Activated naive CD4-positive, alpha-beta T cell treated with anti-CD3 and anti-CD28 coated beads, Interleukin-2, amount 50 U/mL, for 72 hours (primary cell): ENCODE data around the gene DHDH. TPM values are rescaled to one million over a fixed set of nuclear protein-coding genes. Genes with fewer than 3 reads are reported as not detected.
A peak's percentile ranks its signal among the peaks of the same experiment; 100 is the strongest.

ENCODE experiments used
- ATAC-seq, 2 donors: fragments of 150-1000 bp; cut with Tn5 transposase; 2 replicates each; pipeline ENCODE4 v1.10.0; 2021; ENCODE audit warnings: mild to moderate bottlenecking in 2 of 2, moderate library complexity in 2 of 2
- DNase-seq, 2 donors: peaks; one replicate each; pipeline ENCODE4 v3.0.0; 2021 to 2022; ENCODE audit warnings: low spot score in 2 of 2
- H3K27ac Mint-ChIP-seq, 2 donors: one replicate each; pipeline ENCODE4 v1.8.0; 2022; ENCODE audit warnings: mild to moderate bottlenecking in 2 of 2, mixed read lengths in 2 of 2
- H3K36me3 Mint-ChIP-seq, 2 donors: one replicate each; pipeline ENCODE4 v1.8.0; 2022; ENCODE audit warnings: mixed read lengths in 2 of 2
- H3K9me3 Mint-ChIP-seq, 2 donors: one replicate each; pipeline ENCODE4 v1.8.0; 2022; ENCODE audit warnings: mixed read lengths in 2 of 2
- total RNA-seq, 2 donors: library from RNA; stranded (reverse); gene quantifications; one replicate each; pipeline ENCODE4 v1.2.3, GENCODE V29; 2022

Gene DHDH
- total RNA-seq, 2 donors from 2014 or later = 2.2 to 7.4 TPM

- Mint-ChIP-seq H3K9me3 (no peaks in the 10 kb centered on the region), H3K36me3 (peaks cover 19 to 22% of the 10 kb centered on the region in 2 donors), H3K27ac (peak overlapping the region; percentile 96 to 100)
- DNase-seq (no peak), ATAC-seq (no peak)
Measured at GRCh38 chr19:48967346-48968178, 34.1 kb downstream of the DHDH start.

- ATAC-seq (no peak), DNase-seq (no peak)
- no peaks in the 10 kb centered on the region for H3K9me3 Mint-ChIP-seq
- peaks cover 19 to 22% of the 10 kb centered on the region in 2 donors for H3K36me3 Mint-ChIP-seq
- peak overlapping the region; percentile 51 to 96 for H3K27ac Mint-ChIP-seq
Measured at GRCh38 chr19:48968179-48968661, 34.7 kb downstream of the DHDH start.

GRCh38 chr19:48968813-48969218, 35.3 kb downstream of the DHDH start:
- Mint-ChIP-seq H3K27ac (peak overlapping the region in 1 of 2 donors; percentile 96), H3K9me3 (no peaks in the 10 kb centered on the region), H3K36me3 (peaks cover 19 to 22% of the 10 kb centered on the region in 2 donors)
- ATAC-seq (no peak), DNase-seq (no peak)

- Mint-ChIP-seq H3K36me3 (peaks cover 19 to 22% of the 10 kb centered on the region in 2 donors), H3K9me3 (no peaks in the 10 kb centered on the region), H3K27ac (peak overlapping the region; percentile 44 to 96)
- ATAC-seq (peak in 1 of 2 donors; percentile 7), DNase-seq (no peak)
Measured at GRCh38 chr19:48969276-48970138, 36.0 kb downstream of the DHDH start.

GRCh38 chr19:48970139-48970766, 36.8 kb downstream of the DHDH start:
- Mint-ChIP-seq H3K36me3 (peaks cover 17 to 21% of the 10 kb centered on the region in 2 donors), H3K27ac (peak overlapping the region in 1 of 2 donors; percentile 44), H3K9me3 (no peaks in the 10 kb centered on the region)
- DNase-seq = no peak
- ATAC-seq = no peak

GRCh38 chr19:48970923-48971395, 37.5 kb downstream of the DHDH start:
- Mint-ChIP-seq H3K36me3 (peaks cover 10 to 14% of the 10 kb centered on the region in 2 donors), H3K9me3 (no peaks in the 10 kb centered on the region), H3K27ac (no peak overlapping the region)
- ATAC-seq (peak; percentile 47 to 60), DNase-seq (peak; percentile 75 to 85)

- H3K36me3 Mint-ChIP-seq = peaks cover 6 to 20% of the 10 kb centered on the region in 2 donors
- ATAC-seq (peak in 1 of 2 donors; percentile 68), DNase-seq (no peak)
- no peak overlapping the region for H3K27ac Mint-ChIP-seq
- H3K9me3 Mint-ChIP-seq = no peaks in the 10 kb centered on the region
Measured at GRCh38 chr19:48975947-48976847, 42.7 kb downstream of the DHDH start.

- ATAC-seq (no peak), DNase-seq (no peak)
- Mint-ChIP-seq H3K27ac (no peak overlapping the region), H3K36me3 (peaks cover 6 to 24% of the 10 kb centered on the region in 2 donors), H3K9me3 (no peaks in the 10 kb centered on the region)
Measured at GRCh38 chr19:48977061-48977460, 43.6 kb downstream of the DHDH start.

- no peak for DNase-seq
- no peak for ATAC-seq
- H3K27ac Mint-ChIP-seq = no peak overlapping the region
Measured at GRCh38 chr19:48982280-48982679, 48.8 kb downstream of the DHDH start.

GRCh38 chr19:48985711-48986110, 52.2 kb downstream of the DHDH start:
- DNase-seq (no peak), ATAC-seq (no peak)
- Mint-ChIP-seq H3K36me3 (peaks cover 0 to 23% of the 10 kb centered on the region in 2 donors), H3K9me3 (no peaks in the 10 kb centered on the region), H3K27ac (no peak overlapping the region)

More at GRCh38 chr19:48982280-48982679, 48.8 kb downstream of the DHDH start:
- Mint-ChIP-seq H3K9me3 (no peaks in the 10 kb centered on the region), H3K36me3 (peaks cover 6 to 21% of the 10 kb centered on the region in 2 donors)

GRCh38 chr19:48986211-48986610, 52.7 kb downstream of the DHDH start:
- H3K9me3 Mint-ChIP-seq = no peaks in the 10 kb centered on the region
- H3K36me3 Mint-ChIP-seq = peaks cover 0 to 23% of the 10 kb centered on the region in 2 donors
- ATAC-seq = no peak

GRCh38 chr19:48987323-48987722, 53.8 kb downstream of the DHDH start:
- Mint-ChIP-seq H3K9me3 (no peaks in the 10 kb centered on the region), H3K27ac (peak overlapping the region in 1 of 2 donors; percentile 16), H3K36me3 (peaks cover 0 to 21% of the 10 kb centered on the region in 2 donors)
- DNase-seq = no peak
- ATAC-seq = peak; percentile 19 to 30

More at GRCh38 chr19:48986211-48986610, 52.7 kb downstream of the DHDH start:
- H3K27ac Mint-ChIP-seq = no peak overlapping the region
- DNase-seq = no peak

GRCh38 chr19:48988286-48988685, 54.8 kb downstream of the DHDH start:
- Mint-ChIP-seq H3K9me3 (no peaks in the 10 kb centered on the region), H3K27ac (peak overlapping the region; percentile 1 to 16), H3K36me3 (peaks cover 0 to 28% of the 10 kb centered on the region in 2 donors)
- no peak for DNase-seq
- ATAC-seq = no peak

- Mint-ChIP-seq H3K9me3 (no peaks in the 10 kb centered on the region), H3K36me3 (peaks cover 5 to 32% of the 10 kb centered on the region in 2 donors), H3K27ac (no peak overlapping the region)
- no peak for DNase-seq
- ATAC-seq = no peak
Measured at GRCh38 chr19:48988860-48989259, 55.4 kb downstream of the DHDH start.

- H3K9me3 Mint-ChIP-seq = no peaks in the 10 kb centered on the region
- peak overlapping the region; percentile 20 to 90 for H3K27ac Mint-ChIP-seq
- DNase-seq (no peak), ATAC-seq (no peak)
- peaks cover 13 to 38% of the 10 kb centered on the region in 2 donors for H3K36me3 Mint-ChIP-seq
Measured at GRCh38 chr19:48989701-48990291, 56.3 kb downstream of the DHDH start.
